HepG2 (cell line): ENCODE results near the gene TRIM67. TPM values are rescaled to one million over a fixed set of nuclear protein-coding genes. Genes with fewer than 3 reads are reported as not detected.
A peak's percentile ranks its signal among the peaks of the same experiment; 100 is the strongest.

Experiments
- GZF1 ChIP-seq: sonication (generic); formaldehyde crosslinking; IDR thresholded peaks from 2 replicates; pipeline ENCODE4 v1.5.1; 2020; ENCODE audit warnings: mild to moderate bottlenecking, missing genetic modification reagents
- HES4 ChIP-seq: sonication (generic); formaldehyde crosslinking; IDR thresholded peaks from 2 replicates; pipeline ENCODE4 v1.9.0; 2021; ENCODE audit warnings: mild to moderate bottlenecking, missing genetic modification reagents, borderline replicate concordance
- KDM6A ChIP-seq: IDR thresholded peaks from 2 replicates; pipeline ENCODE4 v1.6.1; 2016; ENCODE audit warnings: low read depth
- KMT2B ChIP-seq: IDR thresholded peaks from 2 replicates; pipeline ENCODE4 v1.6.1; 2016; ENCODE audit warnings: missing genetic modification reagents, missing compliant biosample characterization
- PCBP1 ChIP-seq: fragments of 200-400 bp; formaldehyde crosslinking; IDR thresholded peaks from 2 replicates; pipeline ENCODE4 v1.6.1; 2017; ENCODE audit warnings: mild to moderate bottlenecking, low read depth, low read length, borderline replicate concordance
- RARA ChIP-seq: IDR thresholded peaks from 2 replicates; pipeline ENCODE4 v1.6.1; 2016; ENCODE audit warnings: missing genetic modification reagents, missing compliant biosample characterization
- RARG ChIP-seq: sonication (generic); formaldehyde crosslinking; IDR thresholded peaks from 2 replicates; pipeline ENCODE4 v1.4.0; 2020; ENCODE audit warnings: low read depth, mild to moderate bottlenecking, missing genetic modification reagents
- REL ChIP-seq: sonication (generic); formaldehyde crosslinking; conservative IDR thresholded peaks from 2 replicates; pipeline ENCODE4 v1.8.0; 2022; ENCODE audit warnings: mild to moderate bottlenecking, missing genetic modification reagents, moderate library complexity
- RELA ChIP-seq: sonication (generic); formaldehyde crosslinking; IDR thresholded peaks from 2 replicates; pipeline ENCODE4 v1.4.0; 2020; ENCODE audit warnings: missing genetic modification reagents
- SALL2 ChIP-seq: sonication (generic); formaldehyde crosslinking; IDR thresholded peaks from 2 replicates; pipeline ENCODE4 v1.8.1; 2023; ENCODE audit warnings: mild to moderate bottlenecking, missing genetic modification reagents, inconsistent platforms
- SETDB1 ChIP-seq: sonication (generic); formaldehyde crosslinking; IDR thresholded peaks from 2 replicates; pipeline ENCODE4 v1.5.1; 2020; ENCODE audit warnings: missing genetic modification reagents, mild to moderate bottlenecking, borderline replicate concordance
- SMARCC2 ChIP-seq: fragments of 450-650 bp; IDR thresholded peaks from 2 replicates; pipeline ENCODE4 v1.6.1; 2017; ENCODE audit warnings: antibody characterized with exemption, mild to moderate bottlenecking
- SOX5 ChIP-seq: IDR thresholded peaks from 2 replicates; pipeline ENCODE4 v1.6.1; 2016; ENCODE audit warnings: borderline replicate concordance
- THAP11 ChIP-seq: IDR thresholded peaks from 2 replicates; pipeline ENCODE4 v1.6.1; 2016; ENCODE audit warnings: missing biosample characterization, missing genetic modification reagents
- ZBTB46 ChIP-seq: sonication (generic); formaldehyde crosslinking; IDR thresholded peaks from 2 replicates; pipeline ENCODE4 v1.4.0; 2020; ENCODE audit warnings: mild to moderate bottlenecking, missing genetic modification reagents, borderline replicate concordance
- ZC3H13 ChIP-seq: sonication (generic); formaldehyde crosslinking; IDR thresholded peaks from 2 replicates; pipeline ENCODE4 v1.8.1; 2023; ENCODE audit warnings: mild to moderate bottlenecking, missing genetic modification reagents, moderate library complexity
- ZMAT3 ChIP-seq: sonication (generic); formaldehyde crosslinking; conservative IDR thresholded peaks from 2 replicates; pipeline ENCODE4 v1.7.0; 2021; ENCODE audit warnings: missing genetic modification reagents
- ZNF326 ChIP-seq: sonication (generic); formaldehyde crosslinking; IDR thresholded peaks from 2 replicates; pipeline ENCODE4 v1.4.0; 2020; ENCODE audit warnings: missing genetic modification reagents, borderline replicate concordance
- ZNF329 ChIP-seq: sonication (generic); formaldehyde crosslinking; IDR thresholded peaks from 2 replicates; pipeline ENCODE4 v1.9.0; 2021; ENCODE audit warnings: low read depth, mild to moderate bottlenecking, missing genetic modification reagents
- ZNF713 ChIP-seq: sonication (generic); formaldehyde crosslinking; IDR thresholded peaks from 2 replicates; pipeline ENCODE4 v1.4.0; 2020; ENCODE audit warnings: mild to moderate bottlenecking, missing genetic modification reagents
- polyA plus RNA-seq, 8 experiments: library from polyadenylated mRNA; depleted of rRNA in 3 of 8; stranded (reverse) in 7 of 8; unstranded in 1 of 8; fragments of >200 nt; fragmentation: Illumina TruSeq in 4 of 8; extraction: Trizol in 4 of 8; gene quantifications; 2 replicates each; pipeline versions ENCODE4 v1.2.1 to v1.2.3, GENCODE V29; 2011 to 2016; ENCODE audit warnings: low read depth in 4 of 8, missing spikeins in 1 of 8, mixed read lengths in 1 of 8; ENCODE audit not compliant: insufficient read depth in 1 of 8
- total RNA-seq, 5 experiments: library from RNA; depleted of rRNA; stranded (reverse); fragments of >200 nt; fragmentation: Illumina TruSeq; extraction: Trizol; gene quantifications; 2 replicates each; pipeline ENCODE4 v1.2.3, GENCODE V29; 2016; ENCODE audit warnings: low read depth in 1 of 5
- TF ChIP-seq, protein P1 (sequence below): sonication (generic); formaldehyde crosslinking; IDR thresholded peaks from 2 replicates; pipeline ENCODE4 v1.9.0; 2021; ENCODE audit warnings: mild to moderate bottlenecking, missing genetic modification reagents
- TF ChIP-seq, protein P2 (sequence below): sonication (generic); formaldehyde crosslinking; IDR thresholded peaks from 2 replicates; pipeline ENCODE4 v1.5.0; 2020; ENCODE audit warnings: missing genetic modification reagents

The TRIM67 gene
- total and polyA plus RNA-seq, 2 of the 13 experiments (the other 11 are each of a cell fraction or from before 2014, with no cell fraction given), result not detected

GRCh38 chr1:231194843-231195516, 33.1 kb downstream of the TRIM67 start (continued):
- TF ChIP-seq, protein P1, sequence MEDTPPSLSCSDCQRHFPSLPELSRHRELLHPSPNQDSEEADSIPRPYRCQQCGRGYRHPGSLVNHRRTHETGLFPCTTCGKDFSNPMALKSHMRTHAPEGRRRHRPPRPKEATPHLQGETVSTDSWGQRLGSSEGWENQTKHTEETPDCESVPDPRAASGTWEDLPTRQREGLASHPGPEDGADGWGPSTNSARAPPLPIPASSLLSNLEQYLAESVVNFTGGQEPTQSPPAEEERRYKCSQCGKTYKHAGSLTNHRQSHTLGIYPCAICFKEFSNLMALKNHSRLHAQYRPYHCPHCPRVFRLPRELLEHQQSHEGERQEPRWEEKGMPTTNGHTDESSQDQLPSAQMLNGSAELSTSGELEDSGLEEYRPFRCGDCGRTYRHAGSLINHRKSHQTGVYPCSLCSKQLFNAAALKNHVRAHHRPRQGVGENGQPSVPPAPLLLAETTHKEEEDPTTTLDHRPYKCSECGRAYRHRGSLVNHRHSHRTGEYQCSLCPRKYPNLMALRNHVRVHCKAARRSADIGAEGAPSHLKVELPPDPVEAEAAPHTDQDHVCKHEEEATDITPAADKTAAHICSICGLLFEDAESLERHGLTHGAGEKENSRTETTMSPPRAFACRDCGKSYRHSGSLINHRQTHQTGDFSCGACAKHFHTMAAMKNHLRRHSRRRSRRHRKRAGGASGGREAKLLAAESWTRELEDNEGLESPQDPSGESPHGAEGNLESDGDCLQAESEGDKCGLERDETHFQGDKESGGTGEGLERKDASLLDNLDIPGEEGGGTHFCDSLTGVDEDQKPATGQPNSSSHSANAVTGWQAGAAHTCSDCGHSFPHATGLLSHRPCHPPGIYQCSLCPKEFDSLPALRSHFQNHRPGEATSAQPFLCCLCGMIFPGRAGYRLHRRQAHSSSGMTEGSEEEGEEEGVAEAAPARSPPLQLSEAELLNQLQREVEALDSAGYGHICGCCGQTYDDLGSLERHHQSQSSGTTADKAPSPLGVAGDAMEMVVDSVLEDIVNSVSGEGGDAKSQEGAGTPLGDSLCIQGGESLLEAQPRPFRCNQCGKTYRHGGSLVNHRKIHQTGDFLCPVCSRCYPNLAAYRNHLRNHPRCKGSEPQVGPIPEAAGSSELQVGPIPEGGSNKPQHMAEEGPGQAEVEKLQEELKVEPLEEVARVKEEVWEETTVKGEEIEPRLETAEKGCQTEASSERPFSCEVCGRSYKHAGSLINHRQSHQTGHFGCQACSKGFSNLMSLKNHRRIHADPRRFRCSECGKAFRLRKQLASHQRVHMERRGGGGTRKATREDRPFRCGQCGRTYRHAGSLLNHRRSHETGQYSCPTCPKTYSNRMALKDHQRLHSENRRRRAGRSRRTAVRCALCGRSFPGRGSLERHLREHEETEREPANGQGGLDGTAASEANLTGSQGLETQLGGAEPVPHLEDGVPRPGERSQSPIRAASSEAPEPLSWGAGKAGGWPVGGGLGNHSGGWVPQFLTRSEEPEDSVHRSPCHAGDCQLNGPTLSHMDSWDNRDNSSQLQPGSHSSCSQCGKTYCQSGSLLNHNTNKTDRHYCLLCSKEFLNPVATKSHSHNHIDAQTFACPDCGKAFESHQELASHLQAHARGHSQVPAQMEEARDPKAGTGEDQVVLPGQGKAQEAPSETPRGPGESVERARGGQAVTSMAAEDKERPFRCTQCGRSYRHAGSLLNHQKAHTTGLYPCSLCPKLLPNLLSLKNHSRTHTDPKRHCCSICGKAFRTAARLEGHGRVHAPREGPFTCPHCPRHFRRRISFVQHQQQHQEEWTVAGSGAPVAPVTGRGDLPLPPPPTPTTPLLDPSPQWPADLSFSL (CRISPR knock-in tag), result no peak
- TF ChIP-seq SMARCC2 (no peak), SOX5 (peak; percentile 85), PCBP1 (no peak), RARG (CRISPR knock-in tag) (no peak), ZNF329 (CRISPR knock-in tag) (no peak), ZMAT3 (no peak), HES4 (CRISPR knock-in tag) (no peak), ZBTB46 (no peak), ZNF713 (CRISPR knock-in tag) (no peak), REL (CRISPR knock-in tag) (no peak), ZC3H13 (CRISPR knock-in tag) (no peak), RARA (peak; percentile 94), KDM6A (CRISPR knock-in tag) (0 out of 2 replicates have a peak, but pooled peaks have one; percentile 20), KMT2B (CRISPR knock-in tag) (no peak), SALL2 (no peak), RELA (no peak), ZNF326 (CRISPR knock-in tag) (no peak), THAP11 (CRISPR knock-in tag) (0 out of 2 replicates have a peak, but pooled peaks have one; percentile 24), SETDB1 (CRISPR knock-in tag) (no peak), GZF1 (CRISPR knock-in tag) (no peak)
- TF ChIP-seq, protein P2, sequence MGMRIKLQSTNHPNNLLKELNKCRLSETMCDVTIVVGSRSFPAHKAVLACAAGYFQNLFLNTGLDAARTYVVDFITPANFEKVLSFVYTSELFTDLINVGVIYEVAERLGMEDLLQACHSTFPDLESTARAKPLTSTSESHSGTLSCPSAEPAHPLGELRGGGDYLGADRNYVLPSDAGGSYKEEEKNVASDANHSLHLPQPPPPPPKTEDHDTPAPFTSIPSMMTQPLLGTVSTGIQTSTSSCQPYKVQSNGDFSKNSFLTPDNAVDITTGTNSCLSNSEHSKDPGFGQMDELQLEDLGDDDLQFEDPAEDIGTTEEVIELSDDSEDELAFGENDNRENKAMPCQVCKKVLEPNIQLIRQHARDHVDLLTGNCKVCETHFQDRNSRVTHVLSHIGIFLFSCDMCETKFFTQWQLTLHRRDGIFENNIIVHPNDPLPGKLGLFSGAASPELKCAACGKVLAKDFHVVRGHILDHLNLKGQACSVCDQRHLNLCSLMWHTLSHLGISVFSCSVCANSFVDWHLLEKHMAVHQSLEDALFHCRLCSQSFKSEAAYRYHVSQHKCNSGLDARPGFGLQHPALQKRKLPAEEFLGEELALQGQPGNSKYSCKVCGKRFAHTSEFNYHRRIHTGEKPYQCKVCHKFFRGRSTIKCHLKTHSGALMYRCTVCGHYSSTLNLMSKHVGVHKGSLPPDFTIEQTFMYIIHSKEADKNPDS, result no peak
